Activated CD8-positive, alpha-beta memory T cell treated with anti-CD3 and anti-CD28 coated beads for 1 hour (primary cell): ENCODE data around the gene CDH24.
A peak's percentile ranks its signal among the peaks of the same experiment; 100 is the strongest.

Experiments
- DNase-seq, 2 donors: peaks; one replicate each; pipeline ENCODE4 v3.0.0-alpha.2; 2020; ENCODE audit warnings: low read depth in 1 of 2; ENCODE audit errors: extremely low read depth in 1 of 2

CDH24 gene, protein sequence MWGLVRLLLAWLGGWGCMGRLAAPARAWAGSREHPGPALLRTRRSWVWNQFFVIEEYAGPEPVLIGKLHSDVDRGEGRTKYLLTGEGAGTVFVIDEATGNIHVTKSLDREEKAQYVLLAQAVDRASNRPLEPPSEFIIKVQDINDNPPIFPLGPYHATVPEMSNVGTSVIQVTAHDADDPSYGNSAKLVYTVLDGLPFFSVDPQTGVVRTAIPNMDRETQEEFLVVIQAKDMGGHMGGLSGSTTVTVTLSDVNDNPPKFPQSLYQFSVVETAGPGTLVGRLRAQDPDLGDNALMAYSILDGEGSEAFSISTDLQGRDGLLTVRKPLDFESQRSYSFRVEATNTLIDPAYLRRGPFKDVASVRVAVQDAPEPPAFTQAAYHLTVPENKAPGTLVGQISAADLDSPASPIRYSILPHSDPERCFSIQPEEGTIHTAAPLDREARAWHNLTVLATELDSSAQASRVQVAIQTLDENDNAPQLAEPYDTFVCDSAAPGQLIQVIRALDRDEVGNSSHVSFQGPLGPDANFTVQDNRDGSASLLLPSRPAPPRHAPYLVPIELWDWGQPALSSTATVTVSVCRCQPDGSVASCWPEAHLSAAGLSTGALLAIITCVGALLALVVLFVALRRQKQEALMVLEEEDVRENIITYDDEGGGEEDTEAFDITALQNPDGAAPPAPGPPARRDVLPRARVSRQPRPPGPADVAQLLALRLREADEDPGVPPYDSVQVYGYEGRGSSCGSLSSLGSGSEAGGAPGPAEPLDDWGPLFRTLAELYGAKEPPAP

DNA sequence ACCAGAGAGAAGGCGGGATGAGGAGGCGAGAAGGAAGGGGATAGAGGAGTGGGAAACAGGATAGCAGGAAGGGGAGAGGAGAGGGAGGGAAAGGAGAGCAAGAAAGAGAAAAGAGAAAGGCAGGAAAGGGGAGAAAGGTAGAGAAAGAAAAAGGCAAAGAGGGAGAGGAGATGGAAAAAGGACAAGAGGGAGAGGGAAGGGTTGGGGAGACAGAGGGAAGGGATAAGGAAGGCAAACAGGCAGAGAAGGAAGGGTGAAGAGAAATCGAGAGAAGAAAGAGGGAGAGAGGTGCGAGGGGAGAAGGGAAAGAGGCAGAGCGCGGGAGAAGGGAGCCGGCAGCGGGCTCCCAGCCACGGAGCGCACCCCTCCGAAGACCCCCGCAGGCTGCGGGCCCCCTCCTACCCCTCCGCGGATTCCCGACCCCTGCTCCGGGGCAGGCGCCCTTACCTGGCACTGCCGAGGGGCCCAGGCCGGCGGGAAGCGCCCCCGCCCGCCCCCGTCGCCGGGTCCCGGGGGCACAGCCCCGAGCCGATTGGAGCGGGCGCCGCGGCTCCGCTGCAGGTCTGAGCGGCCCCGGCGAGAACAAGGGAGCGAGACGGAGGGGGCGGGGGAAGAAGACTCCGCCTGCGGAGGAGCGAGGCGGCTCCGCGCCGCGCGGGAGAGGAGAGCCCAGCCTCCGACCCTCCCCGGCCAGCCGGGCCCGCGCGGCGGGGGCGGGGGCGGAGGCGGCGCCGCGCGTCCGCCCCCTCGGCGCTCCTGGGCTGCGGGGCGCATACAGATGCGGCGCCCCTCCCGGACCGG lies at the start of gene CDH24:
Gene CDH24 (minus strand): TSS at position 565 of the 801 bp plus-strand sequence. CDS start 1,787 bp downstream, outside the sequence.
- DNase-seq: peak; percentile 26 to 54

DNA sequence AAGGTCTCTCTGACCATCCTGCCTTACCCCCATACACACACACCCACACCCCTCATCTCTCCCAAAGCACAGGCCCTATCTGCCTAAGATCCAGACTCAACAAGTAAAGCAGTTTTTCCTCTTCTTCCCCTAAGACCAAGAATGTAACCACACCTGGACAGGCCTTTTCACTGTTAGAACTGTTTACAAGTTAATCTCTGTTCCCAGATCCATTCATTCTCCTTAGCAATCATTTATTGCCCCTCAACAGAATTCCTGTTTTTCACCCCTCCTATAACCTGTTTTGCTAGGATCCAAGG lies 49.4 kb upstream of the CDH24 start:
- DNase-seq: no peak

DNA sequence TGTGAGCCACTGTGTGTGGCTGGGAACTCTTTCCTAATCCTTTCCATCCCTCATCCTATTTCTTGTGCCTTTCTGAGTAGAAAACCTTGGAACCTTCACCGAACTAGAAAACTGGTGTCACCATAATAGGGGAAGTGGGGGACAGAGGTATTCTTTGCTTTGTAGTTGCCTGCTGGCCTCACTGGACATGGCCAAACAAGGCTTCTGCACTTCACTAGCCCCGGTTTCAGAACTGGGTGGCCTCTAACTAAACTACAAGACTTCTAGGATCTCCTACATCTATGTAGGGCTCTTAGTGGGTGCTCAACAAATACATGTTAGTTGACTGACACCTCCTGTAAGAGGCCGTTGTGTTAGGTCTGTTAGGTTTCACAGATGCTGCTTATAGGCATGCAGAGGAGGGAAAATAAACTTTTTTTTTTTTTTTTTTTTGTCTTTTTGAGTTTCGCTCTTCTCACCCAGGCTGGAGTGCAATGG lies 48.1 kb upstream of the CDH24 start:
- no peak for DNase-seq

DNA sequence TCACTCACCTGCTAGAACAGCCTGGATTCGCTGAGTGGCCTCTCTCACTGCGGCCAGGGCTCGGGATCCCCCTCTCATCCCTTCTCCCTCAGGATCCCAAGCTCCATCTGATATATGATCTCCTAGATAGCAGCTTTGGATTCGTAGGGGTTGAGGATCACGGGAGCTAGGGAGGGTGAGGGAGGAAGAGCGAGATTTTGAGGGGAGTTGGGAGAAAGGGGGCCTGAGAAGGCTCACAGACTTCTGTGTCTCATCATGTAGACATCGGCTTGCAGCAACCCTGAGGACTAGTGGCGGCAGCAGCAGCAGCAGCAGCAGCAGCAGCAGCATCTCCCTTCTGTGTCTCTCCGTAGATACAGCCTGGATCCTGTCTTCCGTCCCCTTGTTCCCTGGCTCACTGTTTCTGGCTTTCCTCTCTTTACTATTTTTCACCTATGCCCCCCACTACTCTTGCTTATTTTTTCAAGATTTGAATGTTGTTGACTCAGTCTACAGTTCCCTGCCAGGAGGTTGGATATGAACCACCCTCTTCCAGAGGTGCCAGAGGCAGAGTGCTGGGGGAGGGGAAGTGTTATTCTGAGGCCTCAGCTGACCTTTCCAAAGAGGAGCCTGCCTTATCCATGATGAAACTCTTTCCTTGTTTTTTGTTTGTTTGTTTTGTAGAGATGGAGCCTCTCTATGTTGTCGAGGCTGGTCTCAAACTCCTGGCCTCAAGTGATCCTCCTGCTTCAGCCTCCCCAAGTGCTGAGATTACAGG lies 47.4 kb upstream of the CDH24 start, which contains the start of gene CIROP:
Gene CIROP (minus strand): TSS at position 399 of the 757 bp plus-strand sequence. CDS start 69 bp downstream, at position 330.
- no peak for DNase-seq

DNA sequence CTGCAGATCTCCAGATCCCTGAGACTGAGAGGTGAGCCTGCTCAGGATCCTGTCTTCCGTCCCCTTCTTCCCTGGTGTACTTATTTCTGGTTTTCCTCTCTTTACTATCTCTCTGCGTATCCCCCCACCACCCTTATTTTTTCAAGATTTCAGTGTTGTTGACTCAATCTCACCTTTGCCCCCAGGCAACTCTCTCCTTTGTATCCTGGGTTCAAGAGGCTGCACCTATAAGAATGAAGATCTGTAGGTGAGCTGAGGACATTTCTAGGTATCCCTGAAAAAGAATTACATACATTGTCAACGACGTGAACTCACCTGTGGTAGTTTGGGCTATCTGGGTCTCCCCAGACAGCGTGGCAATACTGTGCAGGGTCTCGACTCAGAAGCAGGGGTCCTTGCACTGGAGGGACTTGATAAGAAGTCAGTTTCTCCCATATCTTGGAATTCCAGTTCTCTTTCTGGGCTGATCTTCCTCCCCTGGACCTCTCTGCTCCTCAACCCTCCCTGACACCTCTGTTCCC lies 46.8 kb upstream of the CDH24 start:
- DNase-seq: no peak

DNA sequence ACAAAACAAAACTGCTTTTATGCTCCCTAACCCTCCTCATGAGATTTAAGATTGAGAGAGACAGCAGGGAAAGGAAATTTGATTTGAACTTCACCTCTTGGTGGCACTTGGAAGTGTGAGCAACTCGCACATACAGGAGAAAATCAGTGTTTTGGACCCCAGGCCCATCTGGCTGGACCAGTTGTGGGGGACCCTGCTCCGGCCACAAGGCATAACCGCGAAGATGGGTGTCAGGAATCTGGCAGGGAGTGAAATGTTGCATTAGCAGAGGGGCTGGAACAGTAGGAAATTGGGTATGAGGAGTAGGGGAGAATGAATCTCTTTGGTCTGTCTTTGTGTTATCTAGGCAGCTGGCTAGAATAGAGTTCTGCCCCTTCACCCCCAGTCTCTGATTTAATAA lies 46.3 kb upstream of the CDH24 start:
- no peak for DNase-seq

DNA sequence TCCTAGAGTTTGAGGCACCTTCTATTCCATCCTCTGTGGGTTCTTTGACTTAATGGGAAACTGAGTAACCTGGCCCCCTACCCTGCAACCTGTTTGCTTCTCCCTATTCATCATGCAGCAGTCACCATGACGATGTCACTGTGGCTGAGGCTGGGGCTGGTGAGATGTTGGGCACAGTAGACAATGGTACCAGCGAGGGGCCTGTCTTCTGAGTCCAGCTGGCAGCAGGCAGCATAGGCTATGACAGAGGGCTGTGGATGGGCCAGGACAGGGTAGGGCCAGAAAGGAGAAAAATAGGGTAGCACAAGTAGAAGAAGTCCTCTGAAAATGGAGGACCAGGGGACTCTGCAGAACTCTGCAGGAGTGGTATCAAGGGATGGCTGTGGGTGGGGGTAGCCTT lies 45.5 kb upstream of the CDH24 start:
- no peak for DNase-seq

DNA sequence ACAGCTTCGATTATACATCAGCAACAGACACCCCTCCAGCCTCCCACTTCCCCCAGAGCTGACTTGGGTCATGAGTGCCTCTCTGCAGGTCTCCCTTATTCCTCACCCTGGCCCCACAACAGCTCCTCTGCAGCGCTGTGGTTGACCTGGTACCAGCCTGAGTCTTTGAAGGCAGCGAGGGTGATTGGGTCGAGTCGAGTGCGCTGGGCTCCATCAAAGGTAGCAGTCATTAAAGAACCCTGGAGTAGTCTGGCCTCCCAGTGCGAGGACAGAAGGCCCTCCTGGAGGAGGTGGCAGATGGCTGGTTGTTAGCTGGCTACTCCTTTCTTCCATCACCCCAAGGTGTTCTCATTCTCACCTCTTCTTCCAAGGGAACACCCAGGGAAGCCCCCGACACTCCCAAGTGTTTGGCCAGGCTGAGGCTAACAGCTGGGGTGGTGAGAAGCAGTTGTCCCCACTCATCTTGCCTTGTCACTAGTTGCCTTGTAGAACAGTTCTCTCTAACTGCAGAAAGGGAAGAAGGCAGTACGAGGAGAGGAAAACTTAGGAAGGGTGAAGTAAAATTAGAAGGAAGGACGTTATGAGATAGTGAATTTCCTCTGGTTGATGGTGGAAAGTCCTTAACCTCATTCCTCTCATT lies 44.8 kb upstream of the CDH24 start:
- DNase-seq: no peak

DNA sequence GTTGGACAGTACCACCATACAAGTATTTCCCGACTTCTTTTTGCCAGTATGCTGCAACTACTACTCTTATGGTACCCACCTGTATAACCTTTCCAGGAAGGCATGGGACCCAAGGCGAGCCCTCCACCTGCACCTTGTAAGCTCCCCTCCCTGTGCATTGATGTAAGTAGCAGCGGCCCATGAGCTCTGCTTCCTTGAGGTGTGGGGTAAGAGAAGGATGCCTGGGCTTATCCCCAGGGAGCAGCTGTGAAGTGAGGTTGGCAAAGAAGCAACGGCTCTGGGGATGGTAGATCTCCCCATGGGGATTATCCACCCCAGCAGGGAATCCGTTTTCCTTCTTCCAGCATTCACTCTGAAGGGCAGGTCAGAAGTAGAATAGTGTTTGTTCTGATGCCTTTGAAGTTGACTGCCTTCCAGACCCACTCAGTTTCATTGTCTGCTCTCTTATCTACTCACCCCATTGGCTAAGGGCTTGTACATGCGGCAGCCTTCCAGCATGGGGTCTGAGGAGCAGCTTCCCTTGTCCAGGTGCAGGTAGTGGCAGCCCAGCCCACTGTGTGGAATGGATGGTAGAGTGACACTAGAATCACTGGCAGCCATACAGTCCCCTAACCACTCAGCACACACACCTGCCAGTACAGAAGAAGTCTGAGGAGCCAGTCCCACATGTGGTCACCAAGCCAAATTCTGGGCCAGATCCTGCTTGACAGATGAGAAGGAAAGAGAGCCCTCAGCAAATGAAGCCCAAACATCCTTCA lies 44.1 kb upstream of the CDH24 start:
- DNase-seq: no peak

DNA sequence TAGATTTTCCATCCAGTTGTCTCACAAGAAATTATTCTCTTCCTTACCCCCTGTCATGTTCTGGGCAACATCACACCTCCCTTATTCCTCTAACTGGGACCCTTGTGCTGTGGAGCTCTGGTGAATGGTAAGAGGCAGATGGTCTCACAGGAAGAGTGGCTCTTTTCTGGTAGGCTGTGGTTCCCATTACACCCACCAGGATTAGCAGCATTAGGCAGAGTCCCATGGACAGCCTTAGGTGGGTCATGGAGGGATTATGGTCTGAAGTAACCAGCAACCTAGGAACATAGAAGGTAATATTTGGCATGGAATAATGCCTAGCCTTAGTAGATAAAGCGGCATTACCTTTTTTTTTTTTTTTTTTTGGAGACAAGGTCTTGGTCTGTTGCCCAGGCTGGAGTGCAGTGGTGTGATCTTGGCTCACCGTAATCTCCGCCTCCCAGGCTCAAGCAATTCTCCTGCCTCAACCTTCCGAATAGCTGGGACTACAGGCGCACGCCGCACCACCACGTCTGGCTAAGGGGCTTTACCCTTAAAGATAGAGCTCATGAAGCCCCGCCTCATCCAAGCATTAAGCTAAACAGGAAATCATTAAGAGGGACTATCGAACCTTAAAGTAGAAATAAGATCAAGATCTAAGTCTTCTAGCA lies 42.0 kb upstream of the CDH24 start:
- no peak for DNase-seq

DNA sequence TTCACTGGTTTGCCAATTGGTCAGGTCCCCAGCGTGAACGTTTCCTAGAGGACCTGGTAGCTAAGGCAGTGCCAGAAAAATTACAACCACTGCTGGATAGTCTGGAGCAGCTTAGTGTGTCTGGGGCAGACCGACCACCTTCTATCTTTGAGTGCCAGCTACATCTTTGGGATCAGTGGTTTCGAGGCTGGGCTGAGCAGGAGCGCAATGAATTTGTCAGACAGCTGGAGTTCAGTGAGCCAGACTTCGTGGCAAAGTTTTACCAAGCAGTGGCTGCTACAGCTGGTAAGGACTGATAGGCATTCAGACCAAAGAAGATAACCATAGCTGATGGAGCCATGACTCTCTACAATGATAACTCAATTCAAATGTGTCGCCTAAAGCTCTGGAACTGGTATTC lies 40.5 kb upstream of the CDH24 start:
- no peak for DNase-seq

DNA sequence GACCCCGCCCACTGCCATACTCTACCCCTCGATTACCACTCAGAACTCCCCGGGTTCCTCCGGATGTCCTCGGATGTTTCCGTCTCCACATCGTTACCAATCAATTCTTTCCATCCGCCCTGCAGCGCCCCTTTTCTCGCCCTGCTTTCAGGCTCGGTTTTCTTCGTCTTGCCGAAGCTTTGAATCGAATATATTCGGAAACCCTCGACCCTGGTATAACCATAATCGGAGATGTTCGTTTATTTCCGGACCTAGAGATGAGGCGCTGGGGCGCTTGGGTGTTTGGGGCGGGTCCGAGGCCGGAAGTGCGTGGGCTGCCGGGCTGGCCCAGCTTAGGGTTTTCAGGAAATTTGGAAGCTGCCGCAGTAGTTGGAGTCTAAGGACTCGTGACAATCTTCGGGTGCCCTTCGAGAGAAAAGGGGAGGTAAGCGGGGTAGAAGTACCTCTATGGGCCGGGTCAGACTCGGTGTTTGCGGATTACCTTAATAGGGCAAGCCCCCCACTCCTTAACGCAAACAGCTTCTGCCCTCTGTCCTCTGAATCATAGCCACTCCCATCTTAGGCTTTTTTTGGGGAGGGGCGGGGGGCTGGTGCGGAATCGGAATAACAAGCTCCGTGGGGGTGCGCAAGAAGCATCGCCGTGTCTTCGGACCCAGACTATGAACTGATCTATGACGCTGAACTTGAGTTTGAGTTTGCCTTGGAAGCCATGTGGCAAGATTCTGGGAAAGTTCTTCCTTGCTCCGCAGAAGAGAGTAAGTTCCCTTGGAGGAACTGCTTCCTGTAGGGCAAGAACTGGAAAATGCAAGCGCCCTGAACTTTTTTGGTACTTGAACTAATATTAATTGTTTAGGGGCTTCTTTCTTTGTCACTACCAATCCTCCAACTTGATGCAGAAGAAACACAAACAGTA lies 38.1 kb upstream of the CDH24 start, which contains the start of gene C14orf119:
Gene C14orf119 (plus strand): TSS at position 310 of the 913 bp plus-strand sequence. CDS start 2,154 bp downstream, outside the sequence.
- DNase-seq: peak; percentile 97 to 99

DNA sequence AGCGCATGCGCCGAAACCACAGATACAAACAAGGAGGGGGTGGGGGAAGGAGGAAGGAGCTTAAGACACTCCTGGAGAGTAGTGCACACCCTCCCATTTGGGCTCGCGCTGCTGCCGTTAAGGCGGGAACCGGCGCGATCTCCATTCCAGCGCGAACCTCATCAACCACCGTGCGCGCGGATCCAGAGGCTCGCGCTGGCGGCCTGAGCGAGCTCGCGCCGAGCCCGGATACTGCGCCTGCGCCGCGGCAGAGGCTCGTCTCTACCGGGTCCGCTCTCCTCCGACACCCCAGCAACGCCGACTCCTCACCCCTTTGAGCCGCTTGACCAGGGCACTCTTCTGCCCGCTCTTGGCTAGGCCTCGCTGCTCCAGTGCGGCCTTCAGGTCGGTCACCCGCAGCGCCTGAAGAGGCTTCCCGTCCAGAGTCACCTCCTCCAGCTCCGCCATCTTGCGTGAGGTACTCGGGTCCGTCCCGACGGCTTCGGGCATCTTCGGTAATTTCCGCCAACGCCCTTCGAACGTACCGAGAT lies 37.4 kb upstream of the CDH24 start, which contains the start of gene ACIN1:
Gene ACIN1 (minus strand): TSS at position 471 of the 530 bp plus-strand sequence. CDS start 24 bp downstream, at position 447.
- DNase-seq: peak; percentile 38 to 55

DNA sequence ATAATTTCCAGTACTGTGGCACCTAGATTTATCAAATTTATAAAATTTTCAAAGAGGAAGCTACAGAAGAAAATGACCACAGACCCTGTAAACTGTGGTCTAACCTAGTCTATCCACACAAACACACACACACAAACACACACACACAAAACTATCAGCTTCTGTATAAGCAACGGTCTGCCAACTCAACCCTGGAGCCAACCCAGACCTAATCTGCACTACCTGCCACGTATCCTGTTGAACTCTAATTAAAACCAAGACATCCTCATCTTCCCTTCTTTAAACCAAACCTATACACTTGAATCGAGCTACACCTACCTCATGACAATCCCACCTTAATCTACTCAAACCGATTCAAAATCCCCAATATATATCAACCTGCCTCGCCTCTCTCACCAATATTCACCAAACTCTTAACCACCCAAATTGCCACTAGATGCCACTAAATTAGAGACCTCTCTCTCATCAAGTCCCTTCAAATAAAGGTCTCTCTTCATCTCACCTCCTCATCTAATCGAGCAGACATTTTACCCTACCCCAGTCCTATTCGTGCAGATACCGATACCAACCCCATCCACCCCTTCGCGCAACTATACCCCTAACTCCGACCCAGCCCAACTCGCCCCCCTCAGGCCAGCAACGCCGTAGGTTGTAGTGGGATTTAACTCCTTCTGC lies 36.8 kb upstream of the CDH24 start:
- no peak for DNase-seq

DNA sequence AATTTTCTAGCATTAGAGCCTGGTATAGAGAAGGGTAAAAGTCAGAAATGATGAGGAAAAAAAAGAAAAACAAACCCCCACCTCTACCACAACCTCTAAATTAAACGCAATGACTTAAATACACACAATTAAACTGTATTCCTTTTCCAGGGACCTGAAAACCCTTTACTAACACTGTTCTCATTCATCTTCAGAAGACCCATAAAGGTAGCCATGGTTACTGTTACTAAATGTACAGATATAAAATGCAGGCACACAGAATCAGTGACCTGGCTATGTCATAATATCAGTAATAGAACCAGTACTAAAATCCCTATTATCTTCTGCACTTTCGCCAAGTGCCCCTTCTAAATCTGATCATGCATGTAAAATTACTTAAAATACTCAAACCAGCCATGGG lies 36.2 kb upstream of the CDH24 start:
- DNase-seq: no peak

DNA sequence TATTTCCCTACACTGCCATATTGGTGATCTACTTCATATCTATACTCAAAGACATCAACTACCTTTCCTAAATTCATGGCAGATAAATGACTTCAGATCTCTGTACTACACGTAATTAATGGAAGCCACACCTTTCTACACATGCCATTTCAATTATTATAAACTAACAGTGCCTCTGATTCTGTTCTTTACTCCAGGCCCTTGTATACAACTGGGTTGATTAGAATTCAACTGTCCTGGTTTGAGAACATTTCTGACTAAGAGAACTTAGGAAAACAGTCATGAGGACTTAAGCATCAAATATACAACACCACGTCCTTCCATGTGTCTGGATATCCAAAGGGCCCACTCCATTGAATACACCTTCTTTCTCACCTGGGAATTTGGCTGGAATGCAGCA lies 35.8 kb upstream of the CDH24 start:
- DNase-seq: no peak
